Peyer's patch (tissue), 4 donors: ENCODE data around the gene RRP12. TPM values are rescaled to one million over a fixed set of nuclear protein-coding genes. Genes with fewer than 3 reads are reported as not detected.
A peak's percentile ranks its signal among the peaks of the same experiment; 100 is the strongest.

ENCODE experiments used
- DNase-seq, 3 donors: peaks; one replicate each; pipeline ENCODE4 v3.0.0-alpha.2; 2017 to 2019
- H3K27ac ChIP-seq, 4 donors: fragments of 200-600 bp; sonication (generic); one replicate each; pipeline ENCODE4 v1.5.1; 2016 to 2019
- H3K27me3 ChIP-seq, 2 donors: fragments of 200-600 bp; sonication (generic); one replicate each; pipeline ENCODE4 v1.5.1; 2019
- H3K36me3 ChIP-seq, 3 donors: fragments of 200-600 bp; sonication (generic); one replicate each; pipeline ENCODE4 v1.5.1; 2016 to 2019
- H3K4me1 ChIP-seq, 4 donors: fragments of 200-600 bp; sonication (generic); one replicate each; pipeline ENCODE4 v1.5.1; 2016 to 2019
- H3K4me3 ChIP-seq, 4 donors: fragments of 200-600 bp; sonication (generic); 1 replicate in 3 of 4; 2 replicates in 1 of 4; pipeline ENCODE4 v1.5.1; 2016 to 2019; ENCODE audit warnings: mild to moderate bottlenecking in 1 of 4
- H3K9me3 ChIP-seq, 4 donors: fragments of 200-600 bp; sonication (generic); one replicate each; pipeline ENCODE4 v1.5.1; 2016 to 2019; ENCODE audit warnings: mild to moderate bottlenecking in 1 of 4
- POLR2A ChIP-seq, 2 donors: fragments of 450-650 bp; IDR thresholded peaks; one replicate each; pipeline ENCODE4 v1.5.1; 2017; ENCODE audit warnings: antibody characterized with exemption in 2 of 2, mild to moderate bottlenecking in 2 of 2, moderate library complexity in 2 of 2
- total RNA-seq, 4 donors: library from RNA; depleted of rRNA; stranded (reverse); fragments of >200 nt; gene quantifications; one replicate each; pipeline ENCODE4 v1.1.0, GENCODE V29; 2016
- TF ChIP-seq, protein P1 (sequence below), 6 experiments: fragments of 450-650 bp in 4 of 6; fragments of 200-600 bp in 2 of 6; sonication (generic) in 1 of 6; IDR thresholded peaks; one replicate each; pipeline ENCODE4 v1.5.1; 2017 to 2019; ENCODE audit warnings: antibody characterized with exemption in 6 of 6, mild to moderate bottlenecking in 3 of 6, moderate library complexity in 1 of 6

Gene RRP12
- total RNA-seq, 4 donors from 2014 or later = 9.1 to 42.9 (median 22.5) TPM

DNA sequence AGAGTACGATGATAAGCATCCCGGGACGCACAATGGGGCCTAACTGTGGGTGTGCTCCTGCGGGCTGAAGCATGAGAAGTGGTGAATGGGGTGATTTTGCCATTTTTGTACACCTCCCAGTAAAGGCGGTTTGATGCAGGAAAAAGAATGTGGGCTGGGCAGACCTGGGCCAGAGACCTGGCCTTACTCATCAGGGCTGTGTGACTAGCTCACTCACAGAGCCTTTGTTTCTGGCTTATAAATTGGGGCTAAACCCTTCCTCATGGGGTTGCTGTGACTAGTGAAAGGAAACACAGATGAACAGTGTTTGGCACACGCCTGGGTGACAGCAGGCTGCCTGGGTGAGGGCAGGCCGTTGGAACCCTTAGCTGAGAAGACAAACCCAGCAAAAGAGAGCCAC lies 18.0 kb downstream of the RRP12 start:
- Histone ChIP-seq H3K4me3 (no peak overlapping the region), H3K27ac (no peak overlapping the region), H3K27me3 (no peaks in the 10 kb centered on the region), H3K36me3 (peaks cover 0 to 18% (median 0%) of the 10 kb centered on the region in 3 donors), H3K4me1 (peaks cover 0 to 13% (median 3%) of the 10 kb centered on the region in 4 donors), H3K9me3 (no peaks in the 10 kb centered on the region)
- no peak for DNase-seq
- no peak for TF ChIP-seq POLR2A (IDR thresholded peaks at IDR 0.05)
- TF ChIP-seq, protein P1, sequence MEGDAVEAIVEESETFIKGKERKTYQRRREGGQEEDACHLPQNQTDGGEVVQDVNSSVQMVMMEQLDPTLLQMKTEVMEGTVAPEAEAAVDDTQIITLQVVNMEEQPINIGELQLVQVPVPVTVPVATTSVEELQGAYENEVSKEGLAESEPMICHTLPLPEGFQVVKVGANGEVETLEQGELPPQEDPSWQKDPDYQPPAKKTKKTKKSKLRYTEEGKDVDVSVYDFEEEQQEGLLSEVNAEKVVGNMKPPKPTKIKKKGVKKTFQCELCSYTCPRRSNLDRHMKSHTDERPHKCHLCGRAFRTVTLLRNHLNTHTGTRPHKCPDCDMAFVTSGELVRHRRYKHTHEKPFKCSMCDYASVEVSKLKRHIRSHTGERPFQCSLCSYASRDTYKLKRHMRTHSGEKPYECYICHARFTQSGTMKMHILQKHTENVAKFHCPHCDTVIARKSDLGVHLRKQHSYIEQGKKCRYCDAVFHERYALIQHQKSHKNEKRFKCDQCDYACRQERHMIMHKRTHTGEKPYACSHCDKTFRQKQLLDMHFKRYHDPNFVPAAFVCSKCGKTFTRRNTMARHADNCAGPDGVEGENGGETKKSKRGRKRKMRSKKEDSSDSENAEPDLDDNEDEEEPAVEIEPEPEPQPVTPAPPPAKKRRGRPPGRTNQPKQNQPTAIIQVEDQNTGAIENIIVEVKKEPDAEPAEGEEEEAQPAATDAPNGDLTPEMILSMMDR (IDR thresholded peaks at IDR 0.05) = no peak

DNA sequence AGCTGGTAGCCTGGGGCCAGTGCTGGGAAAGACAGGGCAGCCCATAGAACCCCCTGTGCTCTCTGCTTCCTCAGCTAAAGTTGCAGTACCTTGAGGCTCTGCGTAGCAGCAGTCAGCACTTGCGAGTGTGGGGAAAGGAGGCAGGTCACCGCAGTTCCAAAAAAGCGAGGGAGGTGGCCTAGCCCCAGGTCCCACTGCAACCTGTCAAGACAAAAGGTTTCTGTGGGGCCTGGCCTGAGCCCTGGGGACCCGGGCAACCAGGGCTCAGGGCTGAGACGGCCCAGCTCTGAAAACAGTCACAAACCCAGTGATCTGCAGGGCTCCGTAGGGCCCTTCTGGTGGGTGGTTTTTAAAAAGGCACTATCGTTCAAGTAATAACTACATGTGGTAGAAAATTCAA lies 19.5 kb downstream of the RRP12 start:
- H3K4me1 ChIP-seq = peaks cover 0 to 13% (median 3%) of the 10 kb centered on the region in 4 donors
- peaks cover 0 to 20% (median 0%) of the 10 kb centered on the region in 3 donors for H3K36me3 ChIP-seq
- H3K4me3 ChIP-seq = no peak overlapping the region
- H3K27me3 ChIP-seq = no peaks in the 10 kb centered on the region
- no peak for DNase-seq
- TF ChIP-seq, protein P1 (IDR thresholded peaks at IDR 0.05) = no peak
- no peak for TF ChIP-seq POLR2A (IDR thresholded peaks at IDR 0.05)
- no peaks in the 10 kb centered on the region for H3K9me3 ChIP-seq
- no peak overlapping the region for H3K27ac ChIP-seq

DNA sequence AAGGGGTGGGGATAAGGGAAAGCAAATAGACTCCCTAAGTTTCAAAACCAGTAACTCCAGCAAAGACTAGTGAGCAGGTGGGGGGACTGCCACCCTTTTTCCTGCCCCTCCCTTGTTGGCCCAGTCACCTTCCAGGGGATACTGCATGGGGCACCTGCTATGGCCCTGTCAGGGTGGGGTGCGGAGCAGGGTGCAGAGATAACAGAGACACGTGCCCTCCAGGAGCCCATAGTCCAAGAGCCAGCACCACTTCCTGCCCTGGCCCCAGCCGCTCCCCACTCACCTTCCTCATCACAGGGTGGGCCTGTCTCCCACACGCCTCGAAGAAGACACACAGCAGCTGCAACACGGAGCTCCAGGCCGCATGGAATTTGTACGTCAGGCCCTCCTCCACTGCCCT lies 20.6 kb downstream of the RRP12 start:
- DNase-seq = peak in 2 of 3 donors; percentile 83 to 84
- TF ChIP-seq, protein P1 (IDR thresholded peaks at IDR 0.05) = no peak
- no peak for TF ChIP-seq POLR2A (IDR thresholded peaks at IDR 0.05)
- H3K4me1 ChIP-seq = peaks cover 0 to 13% (median 3%) of the 10 kb centered on the region in 4 donors
- no peaks in the 10 kb centered on the region for H3K27me3 ChIP-seq
- no peaks in the 10 kb centered on the region for H3K9me3 ChIP-seq
- H3K4me3 ChIP-seq = no peak overlapping the region
- H3K27ac ChIP-seq = peak overlapping the region in 2 of 4 donors; percentile 50 to 60
- peaks cover 0 to 20% (median 0%) of the 10 kb centered on the region in 3 donors for H3K36me3 ChIP-seq

DNA sequence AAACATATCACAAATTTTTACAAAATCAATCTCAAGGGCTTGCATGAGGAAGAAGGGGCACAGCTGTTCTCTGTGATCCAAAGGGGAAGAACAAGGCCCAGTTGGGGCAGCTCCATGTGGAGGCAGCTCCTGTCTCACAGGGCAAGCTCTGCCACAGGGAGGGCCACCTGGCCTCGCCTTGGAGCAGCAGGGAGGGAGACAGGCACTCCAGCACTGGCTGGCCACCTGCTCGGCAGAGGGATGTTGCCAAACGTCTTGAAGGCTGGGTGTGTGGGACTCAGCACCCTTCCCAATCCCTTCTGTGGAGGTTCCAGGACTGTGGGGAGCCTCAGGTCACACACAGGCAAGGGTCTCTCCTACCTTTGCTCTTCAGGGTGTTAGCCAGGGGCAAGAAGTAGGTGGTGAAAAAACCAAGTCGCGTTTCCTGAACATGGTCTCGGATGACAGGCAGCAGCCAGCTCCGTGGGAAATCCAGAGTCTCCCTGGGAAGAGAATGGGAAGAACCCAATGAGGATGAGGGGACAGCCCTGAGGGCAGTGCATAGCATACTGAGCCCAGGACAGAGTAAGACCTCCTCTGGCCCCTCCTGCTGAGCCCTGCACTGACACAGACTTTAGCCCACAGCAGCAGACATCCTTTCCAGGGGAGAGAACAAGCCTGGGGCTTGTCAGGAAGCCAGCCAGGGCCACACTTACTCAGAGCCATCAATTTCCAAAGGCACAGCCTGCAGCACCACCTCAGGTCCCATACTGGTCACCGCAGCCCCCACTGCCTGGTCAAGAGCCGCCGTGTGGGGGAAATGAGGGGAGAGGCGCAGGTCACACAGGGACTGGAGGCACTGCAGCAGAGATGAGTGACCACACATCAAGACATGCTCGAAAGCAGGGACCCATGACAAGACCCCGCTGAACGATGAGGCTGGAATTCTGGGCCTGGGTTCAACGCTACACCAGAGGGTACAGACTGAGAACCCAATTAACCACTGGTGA lies 21.9 kb downstream of the RRP12 start:
- peaks cover 0 to 20% (median 0%) of the 10 kb centered on the region in 3 donors for H3K36me3 ChIP-seq
- H3K9me3 ChIP-seq = no peaks in the 10 kb centered on the region
- TF ChIP-seq POLR2A (IDR thresholded peaks at IDR 0.05) = no peak
- TF ChIP-seq, protein P1 (IDR thresholded peaks at IDR 0.05) = no peak
- H3K27me3 ChIP-seq = no peaks in the 10 kb centered on the region
- peaks cover 0 to 13% (median 3%) of the 10 kb centered on the region in 4 donors for H3K4me1 ChIP-seq
- H3K4me3 ChIP-seq = no peak overlapping the region
- DNase-seq = no peak
- no peak overlapping the region for H3K27ac ChIP-seq

DNA sequence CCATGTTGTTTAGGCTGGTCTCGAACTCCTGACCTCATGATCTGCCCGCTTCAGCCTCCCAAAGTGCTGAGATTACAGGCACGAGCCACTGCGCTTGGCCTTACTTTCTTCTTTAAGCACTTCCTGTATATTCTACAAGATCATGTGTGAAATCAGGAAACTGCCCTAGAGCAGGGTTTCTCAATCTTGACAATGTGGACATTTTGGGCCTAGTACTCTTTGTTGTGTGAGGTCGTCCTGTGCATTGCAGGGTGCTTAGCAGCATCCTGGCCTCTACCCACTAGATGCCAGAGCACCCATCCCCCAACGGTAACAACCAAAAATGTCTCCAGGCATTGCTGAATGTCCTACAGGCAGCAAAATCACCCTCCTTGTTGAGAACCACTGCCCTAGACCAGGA lies 24.7 kb downstream of the RRP12 start:
- no peak for DNase-seq
- peaks cover 0 to 45% (median 0%) of the 10 kb centered on the region in 3 donors for H3K36me3 ChIP-seq
- H3K4me1 ChIP-seq = peaks cover 0 to 13% (median 3%) of the 10 kb centered on the region in 4 donors
- no peaks in the 10 kb centered on the region for H3K9me3 ChIP-seq
- H3K27me3 ChIP-seq = no peaks in the 10 kb centered on the region
- TF ChIP-seq, protein P1 (IDR thresholded peaks at IDR 0.05) = no peak
- no peak for TF ChIP-seq POLR2A (IDR thresholded peaks at IDR 0.05)
- H3K4me3 ChIP-seq = no peak overlapping the region
- H3K27ac ChIP-seq = no peak overlapping the region
